BE2C (cell line): ENCODE data around the gene LRP5. TPM values are rescaled to one million over a fixed set of nuclear protein-coding genes. Genes with fewer than 3 reads are reported as not detected.

Experiments used
- DNase-seq: peaks from one replicate; pipeline ENCODE4 v3.0.0-alpha.2; 2020
- H3K27me3 ChIP-seq: fragments of 250-450 bp; sonication (Bioruptor Pico); 2 replicates; pipeline ENCODE4 v1.5.1; 2020; ENCODE audit warnings: mild to moderate bottlenecking
- H3K36me3 ChIP-seq: fragments of 250-450 bp; sonication (Bioruptor Pico); 2 replicates; pipeline ENCODE4 v1.5.1; 2020; ENCODE audit warnings: mild to moderate bottlenecking
- H3K4me1 ChIP-seq: fragments of 250-450 bp; sonication (Bioruptor Pico); 2 replicates; pipeline ENCODE4 v1.5.1; 2020
- H3K4me3 ChIP-seq: 2 replicates; pipeline ENCODE4 v1.5.1; 2011; ENCODE audit warnings: low read depth, low read length
- H3K9me3 ChIP-seq: fragments of 250-450 bp; sonication (Bioruptor Pico); 2 replicates; pipeline ENCODE4 v1.5.1; 2020
- CTCF ChIP-seq: IDR thresholded peaks from 2 replicates; pipeline ENCODE4 v1.5.1; 2012; ENCODE audit warnings: mild to moderate bottlenecking, low read depth, low read length
- polyA plus RNA-seq: library from polyadenylated mRNA; unstranded; fragments of >200 nt; gene quantifications from one replicate; pipeline ENCODE4 v1.2.1, GENCODE V29; 2012; ENCODE audit warnings: low read depth, missing spikeins; ENCODE audit not compliant: insufficient read length, insufficient read depth

The LRP5 gene
- 25.5 TPM for polyA plus RNA-seq

GRCh38 chr11:68312117-68312779 is at the start of gene LRP5:
Gene LRP5 (plus strand): TSS chr11:68312591. CDS start chr11:68312715, 124 bp downstream.
- H3K4me3 ChIP-seq: peak within 1 kb of the TSS; percentile 82
- peak; percentile 58 for DNase-seq
- H3K27me3 ChIP-seq: no peaks in the 10 kb centered on the region
- peaks cover 5% of the 10 kb centered on the region; the same call in 1 of the 2 replicates for H3K36me3 ChIP-seq
- peaks cover 12% of the 10 kb centered on the region for H3K4me1 ChIP-seq
- no peaks in the 10 kb centered on the region for H3K9me3 ChIP-seq
- no peak for TF ChIP-seq CTCF

- Histone ChIP-seq H3K4me1 (no peaks in the 10 kb centered on the region), H3K27me3 (no peaks in the 10 kb centered on the region), H3K9me3 (no peaks in the 10 kb centered on the region), H3K4me3 (no peak overlapping the region), H3K36me3 (peaks cover 20% of the 10 kb centered on the region)
- no peak for TF ChIP-seq CTCF
- DNase-seq: no peak
These were observed 48.9 kb upstream of the LRP5 start for GRCh38 chr11:68263444-68264035.

- DNase-seq: no peak
- Histone ChIP-seq H3K4me3 (no peak overlapping the region), H3K9me3 (no peaks in the 10 kb centered on the region), H3K36me3 (peaks cover 20% of the 10 kb centered on the region), H3K4me1 (no peaks in the 10 kb centered on the region), H3K27me3 (no peaks in the 10 kb centered on the region)
- TF ChIP-seq CTCF: no peak
These were observed 48.1 kb upstream of the LRP5 start for GRCh38 chr11:68264244-68264643.

GRCh38 chr11:68264741-68265540 is 47.5 kb upstream of the LRP5 start:
- Histone ChIP-seq H3K27me3 (no peaks in the 10 kb centered on the region), H3K4me3 (no peak overlapping the region), H3K9me3 (no peaks in the 10 kb centered on the region), H3K36me3 (peaks cover 20% of the 10 kb centered on the region), H3K4me1 (no peaks in the 10 kb centered on the region)
- no peak for DNase-seq
- TF ChIP-seq CTCF: no peak

GRCh38 chr11:68266121-68266891 is 46.1 kb upstream of the LRP5 start:
- Histone ChIP-seq H3K4me3 (no peak overlapping the region), H3K36me3 (peaks cover 20% of the 10 kb centered on the region), H3K4me1 (no peaks in the 10 kb centered on the region), H3K9me3 (no peaks in the 10 kb centered on the region), H3K27me3 (no peaks in the 10 kb centered on the region)
- no peak for DNase-seq
- no peak for TF ChIP-seq CTCF
